Thyroid gland (tissue), 4 donors: ENCODE data around the gene MRNIP. TPM values are rescaled to one million over a fixed set of nuclear protein-coding genes. Genes with fewer than 3 reads are reported as not detected.
A peak's percentile ranks its signal among the peaks of the same experiment; 100 is the strongest.

Experiments used
- DNase-seq, 2 donors: peaks; one replicate each; pipeline ENCODE4 v3.0.0-alpha.2; 2019
- H3K27ac ChIP-seq, 3 donors: fragments of 200-600 bp; sonication (generic); 1 replicate in 2 of 3; 2 replicates in 1 of 3; pipeline ENCODE4 v1.5.1; 2016 to 2019; ENCODE audit warnings: mild to moderate bottlenecking in 1 of 3, moderate library complexity in 1 of 3
- H3K27me3 ChIP-seq: fragments of 200-600 bp; sonication (generic); one replicate; pipeline ENCODE4 v1.5.1; 2019
- H3K36me3 ChIP-seq, 2 donors: fragments of 200-600 bp; sonication (generic); one replicate each; pipeline ENCODE4 v1.5.1; 2016 to 2019
- H3K4me1 ChIP-seq, 2 donors: fragments of 200-600 bp; sonication (generic); one replicate each; pipeline ENCODE4 v1.5.1; 2017 to 2019
- H3K4me3 ChIP-seq, 3 donors: fragments of 200-600 bp; sonication (generic); replicated peaks in 1 of 3; 1 replicate in 2 of 3; 2 replicates in 1 of 3; pipeline ENCODE4 v1.5.1; 2016; ENCODE audit warnings: mild to moderate bottlenecking in 1 of 3
- H3K9me3 ChIP-seq: fragments of 200-600 bp; sonication (generic); one replicate; pipeline ENCODE4 v1.5.1; 2017
- POLR2A ChIP-seq, 2 donors: fragments of 450-650 bp; IDR thresholded peaks; one replicate each; pipeline ENCODE4 v1.6.1; 2017; ENCODE audit warnings: antibody characterized with exemption in 2 of 2, mild to moderate bottlenecking in 2 of 2, moderate library complexity in 1 of 2
- WGBS, 2 donors: methylation state at CpG; one replicate each; pipeline ENCODE4 v1.1.5; 2017; 5-methylcytosine and 5-hydroxymethylcytosine counted together
- intact Hi-C: fragments of 100-400 bp; cut with DNase I; formaldehyde crosslinking; loops from one replicate; pipeline ENCODE4 v1.15.1; 2023
- total RNA-seq, 4 donors: library from RNA; depleted of rRNA; stranded (reverse); fragments of >200 nt; gene quantifications; one replicate each; pipeline ENCODE4 v1.2.3, GENCODE V29; 2016
- TF ChIP-seq, protein P1 (sequence below), 6 experiments: fragments of 200-600 bp in 3 of 6; fragments of 450-650 bp in 3 of 6; sonication (generic) in 3 of 6; IDR thresholded peaks; one replicate each; pipeline ENCODE4 v1.5.1; 2016 to 2019; ENCODE audit warnings: antibody characterized with exemption in 6 of 6, mild to moderate bottlenecking in 2 of 6, inconsistent platforms in 1 of 6, moderate library complexity in 1 of 6

MRNIP gene
- total RNA-seq, 4 donors from 2014 or later: 37.1 to 68.2 (median 52.1) TPM

- H3K9me3 ChIP-seq: no peaks in the 10 kb centered on the region
- peaks cover 64 to 76% of the 10 kb centered on the region in 2 donors for H3K36me3 ChIP-seq
- DNase-seq: no peak
- peak overlapping the region in 2 of 3 donors; percentile 17 to 72 for H3K27ac ChIP-seq
- H3K4me3 ChIP-seq: peak overlapping the region in 1 of 3 donors; percentile 7
- 89 to 91% methylated on average over 10 to 20 of the region's 22 CpGs for WGBS, 2 donors
- intact Hi-C loops: no loop called here
- H3K4me1 ChIP-seq: peaks cover 66 to 73% of the 10 kb centered on the region in 2 donors
- TF ChIP-seq POLR2A (IDR thresholded peaks at IDR 0.05): no peak
- TF ChIP-seq, protein P1, sequence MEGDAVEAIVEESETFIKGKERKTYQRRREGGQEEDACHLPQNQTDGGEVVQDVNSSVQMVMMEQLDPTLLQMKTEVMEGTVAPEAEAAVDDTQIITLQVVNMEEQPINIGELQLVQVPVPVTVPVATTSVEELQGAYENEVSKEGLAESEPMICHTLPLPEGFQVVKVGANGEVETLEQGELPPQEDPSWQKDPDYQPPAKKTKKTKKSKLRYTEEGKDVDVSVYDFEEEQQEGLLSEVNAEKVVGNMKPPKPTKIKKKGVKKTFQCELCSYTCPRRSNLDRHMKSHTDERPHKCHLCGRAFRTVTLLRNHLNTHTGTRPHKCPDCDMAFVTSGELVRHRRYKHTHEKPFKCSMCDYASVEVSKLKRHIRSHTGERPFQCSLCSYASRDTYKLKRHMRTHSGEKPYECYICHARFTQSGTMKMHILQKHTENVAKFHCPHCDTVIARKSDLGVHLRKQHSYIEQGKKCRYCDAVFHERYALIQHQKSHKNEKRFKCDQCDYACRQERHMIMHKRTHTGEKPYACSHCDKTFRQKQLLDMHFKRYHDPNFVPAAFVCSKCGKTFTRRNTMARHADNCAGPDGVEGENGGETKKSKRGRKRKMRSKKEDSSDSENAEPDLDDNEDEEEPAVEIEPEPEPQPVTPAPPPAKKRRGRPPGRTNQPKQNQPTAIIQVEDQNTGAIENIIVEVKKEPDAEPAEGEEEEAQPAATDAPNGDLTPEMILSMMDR (IDR thresholded peaks at IDR 0.05): no peak
- H3K27me3 ChIP-seq: no peaks in the 10 kb centered on the region
Measured at GRCh38 chr5:179823937-179824744, 34.5 kb downstream of the MRNIP start.

GRCh38 chr5:179822444-179822990 is 36.1 kb downstream of the MRNIP start:
- peaks cover 63 to 69% of the 10 kb centered on the region in 2 donors for H3K4me1 ChIP-seq
- peaks cover 50 to 61% of the 10 kb centered on the region in 2 donors for H3K36me3 ChIP-seq
- TF ChIP-seq, protein P1 (IDR thresholded peaks at IDR 0.05): no peak
- no peak for TF ChIP-seq POLR2A (IDR thresholded peaks at IDR 0.05)
- H3K27ac ChIP-seq: peak overlapping the region; percentile 45 to 100 (median 99)
- no peaks in the 10 kb centered on the region for H3K27me3 ChIP-seq
- DNase-seq: peak in 1 of 2 donors; percentile 62
- intact Hi-C loops: no loop called here
- WGBS, 2 donors: 31 to 51% methylated on average over 5 to 6 of the region's 8 CpGs
- no peaks in the 10 kb centered on the region for H3K9me3 ChIP-seq
- peak overlapping the region; percentile 46 to 100 (median 99) for H3K4me3 ChIP-seq

GRCh38 chr5:179822059-179822432 is 36.6 kb downstream of the MRNIP start:
- 45 to 57% methylated on average over 3 of the region's 3 CpGs for WGBS, 2 donors
- H3K4me3 ChIP-seq: peak overlapping the region; percentile 46 to 100 (median 99)
- DNase-seq: no peak
- peaks cover 63 to 69% of the 10 kb centered on the region in 2 donors for H3K4me1 ChIP-seq
- intact Hi-C loops: no loop called here
- peaks cover 45 to 56% of the 10 kb centered on the region in 2 donors for H3K36me3 ChIP-seq
- H3K27me3 ChIP-seq: no peaks in the 10 kb centered on the region
- TF ChIP-seq, protein P1 (IDR thresholded peaks at IDR 0.05): no peak
- no peaks in the 10 kb centered on the region for H3K9me3 ChIP-seq
- H3K27ac ChIP-seq: peak overlapping the region; percentile 45 to 100 (median 99)

GRCh38 chr5:179821298-179822058 is 37.1 kb downstream of the MRNIP start:
- Histone ChIP-seq H3K36me3 (peaks cover 39 to 51% of the 10 kb centered on the region in 2 donors), H3K4me3 (peak overlapping the region; percentile 99 to 100 (median 99)), H3K4me1 (peaks cover 60 to 69% of the 10 kb centered on the region in 2 donors), H3K27ac (peak overlapping the region; percentile 97 to 100 (median 99)), H3K27me3 (no peaks in the 10 kb centered on the region), H3K9me3 (no peaks in the 10 kb centered on the region)
- 0% methylated on average over 30 to 34 of the region's 54 CpGs for WGBS, 2 donors
- intact Hi-C loops: no loop called here
- DNase-seq: peak; percentile 98
- TF ChIP-seq, protein P1 (IDR thresholded peaks at IDR 0.05): peak in 1 of 6 experiments; percentile 1
- peak; percentile 72 to 96 for TF ChIP-seq POLR2A (IDR thresholded peaks at IDR 0.05)
